IMR-90 (cell line): ENCODE data around the gene PTGER2. TPM values are rescaled to one million over a fixed set of nuclear protein-coding genes. Genes with fewer than 3 reads are reported as not detected.

ENCODE experiments used
- ATAC-seq: fragments of 200-7000 bp; cut with Tn5 transposase; 2 replicates; pipeline ENCODE4 v1.9.1; 2020; ENCODE audit warnings: low read depth, mild to moderate bottlenecking, moderate library complexity
- BruUV-seq: library from RNA; stranded (reverse); fragments of 400-500 nt; replicated peaks from 2 replicates; lab custom pipeline; 2021; lab: Mats Ljungman, UMichigan
- CTCF ChIA-PET: fragments of 300-600 bp; formaldehyde crosslinking; extraction: SDS; loops from one replicate; lab custom pipeline; 2021; ENCODE audit warnings: antibody characterized with exemption; lab: Yijun Ruan, JAX
- POLR2A ChIA-PET: fragments of 300-600 bp; sonication (Branson Sonifier 250); formaldehyde crosslinking; loops from one replicate; lab custom pipeline; 2022; ENCODE audit warnings: antibody characterized with exemption; ENCODE audit not compliant: unreplicated experiment; lab: Charles Lee
- DNase-seq: peaks from one replicate; pipeline ENCODE4 v3.0.0; 2013
- H2AFZ ChIP-seq: replicated peaks from 2 replicates; pipeline ENCODE3; 2013; ENCODE audit warnings: low read length, mild to moderate bottlenecking; ENCODE audit not compliant: poor library complexity
- H2AK5ac ChIP-seq: 2 replicates; pipeline ENCODE4 v1.6.1; 2013; ENCODE audit warnings: low read depth, low read length, inconsistent platforms
- H2AK9ac ChIP-seq: replicated peaks from 2 replicates; pipeline ENCODE3; 2013; ENCODE audit warnings: mild to moderate bottlenecking, low read depth, low read length, moderate library complexity; ENCODE audit not compliant: poor library complexity
- H2BK120ac ChIP-seq: 2 replicates; pipeline ENCODE4 v1.6.1; 2013; ENCODE audit warnings: low read depth, low read length, inconsistent platforms
- H2BK15ac ChIP-seq: 3 replicates; pipeline ENCODE4 v1.6.1; 2013; ENCODE audit warnings: low read depth, low read length, inconsistent platforms
- H2BK20ac ChIP-seq: 2 replicates; pipeline ENCODE4 v1.6.1; 2013; ENCODE audit warnings: low read depth, mild to moderate bottlenecking, inconsistent platforms, low read length, moderate library complexity
- H2BK5ac ChIP-seq: 2 replicates; pipeline ENCODE4 v1.6.1; 2013; ENCODE audit warnings: mild to moderate bottlenecking, low read depth, low read length, inconsistent platforms; ENCODE audit not compliant: poor library complexity, severe bottlenecking
- H3K14ac ChIP-seq: replicated peaks from 2 replicates; pipeline ENCODE4 v1.6.1; 2013; ENCODE audit warnings: low read depth, low read length, inconsistent platforms
- H3K18ac ChIP-seq: 2 replicates; pipeline ENCODE4 v1.6.1; 2013; ENCODE audit warnings: low read depth, low read length, control low read depth
- H3K23ac ChIP-seq: 2 replicates; pipeline ENCODE4 v1.6.1; 2013; ENCODE audit warnings: low read depth, low read length, inconsistent platforms
- H3K27ac ChIP-seq: 2 replicates; pipeline ENCODE4 v1.5.1; 2013; ENCODE audit warnings: mild to moderate bottlenecking, control low read depth, low read length; ENCODE audit not compliant: insufficient read depth
- H3K27me3 ChIP-seq: 2 replicates; pipeline ENCODE4 v1.6.1; 2013; ENCODE audit warnings: low read length; ENCODE audit not compliant: control insufficient read depth, insufficient read depth
- H3K36me3 ChIP-seq: 2 replicates; pipeline ENCODE4 v1.6.1; 2013; ENCODE audit warnings: low read length, mixed read lengths; ENCODE audit not compliant: control insufficient read depth, insufficient read depth
- H3K4ac ChIP-seq: 2 replicates; pipeline ENCODE4 v1.6.1; 2013; ENCODE audit warnings: low read depth, low read length, inconsistent platforms
- H3K4me1 ChIP-seq: 2 replicates; pipeline ENCODE4 v1.6.1; 2013; ENCODE audit warnings: low read length, mixed read lengths; ENCODE audit not compliant: control insufficient read depth, insufficient read depth
- H3K4me2 ChIP-seq: 2 replicates; pipeline ENCODE4 v1.6.1; 2013; ENCODE audit warnings: low read depth, mild to moderate bottlenecking, control low read depth, low read length, moderate library complexity
- H3K4me3 ChIP-seq: 2 replicates; pipeline ENCODE4 v1.5.1; 2013; ENCODE audit warnings: low read depth, mild to moderate bottlenecking, control low read depth, low read length, moderate library complexity; ENCODE audit not compliant: insufficient read depth
- H3K56ac ChIP-seq: 2 replicates; pipeline ENCODE4 v1.6.1; 2013; ENCODE audit warnings: low read length, inconsistent platforms; ENCODE audit not compliant: insufficient read depth; ENCODE audit errors: extremely low read depth
- H3K79me1 ChIP-seq, 2 experiments: 2 replicates each; pipeline ENCODE4 v1.6.1; 2013; ENCODE audit warnings: low read length in 2 of 2, inconsistent platforms in 1 of 2, low read depth in 1 of 2
- H3K9ac ChIP-seq: 2 replicates; pipeline ENCODE4 v1.6.1; 2013; ENCODE audit warnings: low read depth, low read length, control low read depth
- H3K9me1 ChIP-seq: 2 replicates; pipeline ENCODE4 v1.6.1; 2013; ENCODE audit warnings: low read length, inconsistent platforms; ENCODE audit not compliant: insufficient read depth
- H3K9me3 ChIP-seq: 2 replicates; pipeline ENCODE4 v1.6.1; 2013; ENCODE audit warnings: low read length; ENCODE audit not compliant: control insufficient read depth, insufficient read depth
- H4K20me1 ChIP-seq: 2 replicates; pipeline ENCODE4 v1.6.1; 2013; ENCODE audit warnings: low read length, inconsistent platforms; ENCODE audit not compliant: insufficient read depth
- H4K5ac ChIP-seq: 2 replicates; pipeline ENCODE4 v1.6.1; 2013; ENCODE audit warnings: mild to moderate bottlenecking, low read depth, low read length, control low read depth
- H4K8ac ChIP-seq, 2 experiments: 2 replicates each; pipeline ENCODE4 v1.6.1; 2013; ENCODE audit warnings: low read depth in 2 of 2, low read length in 2 of 2, control low read depth in 1 of 2, inconsistent platforms in 1 of 2
- H4K91ac ChIP-seq: 2 replicates; pipeline ENCODE4 v1.6.1; 2013; ENCODE audit warnings: low read depth, low read length, inconsistent platforms; ENCODE audit not compliant: insufficient read depth
- BHLHE40 ChIP-seq: fragments of 150-350 bp; IDR thresholded peaks from 2 replicates; pipeline ENCODE4 v1.6.1; 2016; ENCODE audit warnings: mild to moderate bottlenecking, low read depth, low read length
- ELK1 ChIP-seq: fragments of 150-350 bp; IDR thresholded peaks from 2 replicates; pipeline ENCODE4 v1.6.1; 2016; ENCODE audit warnings: low read depth, mild to moderate bottlenecking, low read length, moderate library complexity, borderline replicate concordance
- MXI1 ChIP-seq: IDR thresholded peaks from 2 replicates; pipeline ENCODE4 v1.6.1; 2012; ENCODE audit warnings: low read depth, mild to moderate bottlenecking, low read length, moderate library complexity, borderline replicate concordance
- WGBS, 2 experiments: methylation state at CpG; one replicate each; pipeline versions ENCODE4 v1.1.5 to v1.1.7; 2013; ENCODE audit warnings: missing lambda C conversion rate in 2 of 2; ENCODE audit not compliant: insufficient read length in 1 of 2; ENCODE audit errors: extremely low coverage in 2 of 2; 5-methylcytosine and 5-hydroxymethylcytosine counted together
- dilution Hi-C: fragments of 300-500 bp; cut with HindIII; formaldehyde crosslinking; loops from one replicate; pipeline ENCODE4 v1.14.3; 2018; ENCODE audit warnings: low sequenced_read_pairs; ENCODE audit not compliant: unreplicated experiment
- in situ Hi-C: fragments of 300-500 bp; cut with MboI; formaldehyde crosslinking; loops from 3 replicates; pipeline ENCODE4 v1.14.3; 2019; ENCODE audit warnings: low sequenced_read_pairs, inconsistent platforms, mixed read lengths
- intact Hi-C: fragments of 100-400 bp; cut with micrococcal nuclease; formaldehyde crosslinking; loops from 2 replicates; pipeline ENCODE4 v1.10.0; 2022
- polyA plus RNA-seq, 3 experiments: library from polyadenylated mRNA; depleted of rRNA; stranded (reverse); fragments of >200 nt; gene quantifications; 2 replicates each; pipeline ENCODE4 v1.2.3, GENCODE V29; 2012; ENCODE audit warnings: low replicate concordance in 1 of 3
- total RNA-seq: library from RNA; depleted of rRNA; stranded (reverse); fragments of >200 nt; gene quantifications from 2 replicates; pipeline ENCODE4 v1.2.3, GENCODE V29; 2012

The PTGER2 gene
- total and polyA plus RNA-seq, 2 of the 4 experiments (the other 2 are of a cell fraction), result 24.7 to 58.5 TPM

- DNase-seq (no peak), ATAC-seq (no peak)
- H3K18ac ChIP-seq, result no peak overlapping the region
- H3K4ac ChIP-seq, result no peak overlapping the region
- H2AK9ac ChIP-seq, result no peak overlapping the region
- no peak overlapping the region for H2BK5ac ChIP-seq
- H4K8ac ChIP-seq, result no peak overlapping the region
- no peak for TF ChIP-seq BHLHE40
- TF ChIP-seq MXI1, result no peak
- TF ChIP-seq ELK1, result no peak
- H3K4me1 ChIP-seq, result peaks cover 6% of the 10 kb centered on the region
- H4K20me1 ChIP-seq, result no peaks in the 10 kb centered on the region
- dilution Hi-C loops (no loop called here), intact Hi-C loops (no loop called here), in situ Hi-C loops (no loop called here)
- no peak overlapping the region for H3K9ac ChIP-seq
- H3K27me3 ChIP-seq, result 0 out of 2 replicates have a peak, but pooled peaks cover 2% of the 10 kb centered on the region
- no peaks in the 10 kb centered on the region for H3K36me3 ChIP-seq
- no peaks in the 10 kb centered on the region for H3K79me1 ChIP-seq
- H4K5ac ChIP-seq, result no peak overlapping the region
- peak overlapping the region; percentile 69 for H2AK5ac ChIP-seq
- H3K23ac ChIP-seq, result no peak overlapping the region
- H3K9me1 ChIP-seq, result peaks cover 3% of the 10 kb centered on the region; the same call in 1 of the 2 replicates
- 0 out of 2 replicates have a peak overlapping the region, but pooled peaks have one; percentile 14 for H2BK20ac ChIP-seq
- H3K14ac ChIP-seq, result no peak overlapping the region
- no peak overlapping the region for H3K27ac ChIP-seq
- no TSS peak for BruUV-seq
- H4K91ac ChIP-seq, result no peak overlapping the region; the same call in 1 of the 2 replicates
- no peak overlapping the region for H3K4me2 ChIP-seq
- H3K4me3 ChIP-seq, result no peak overlapping the region
- no peaks in the 10 kb centered on the region for H3K9me3 ChIP-seq
- CTCF ChIA-PET, result interaction anchor here (0.5 kb wide), 1 partner anchor 927 kb away, joined by 3 read pairs; no protein-coding TSS in a partner anchor
- H2BK120ac ChIP-seq, result no peak overlapping the region
- POLR2A ChIA-PET, result no interaction called here
- no CpG with 5 or more reads among the region's 3 CpGs for WGBS, 2 experiments
- H2BK15ac ChIP-seq, result peak overlapping the region; percentile 62; the same call in 1 of the 3 replicates
- no peak overlapping the region for H2AFZ ChIP-seq
- H3K56ac ChIP-seq, result no peak overlapping the region
These were observed 52.7 kb downstream of the PTGER2 start for GRCh38 chr14:52366796-52367315.
